HL-60/S4 treated with phorbol 12-myristate 13-acetate at 8.2 ng/mL for 4 days and 3 days (cell line): ENCODE results near the gene MAP1B.
"Not testable (repeated sequence)": the region's sequence is repeated elsewhere in the genome, so short reads cannot be mapped to it uniquely, and the experiment has no call there.

Experiments
- in situ Hi-C: fragments of 300-500 bp; cut with MboI; formaldehyde crosslinking; loops from 2 replicates; pipeline ENCODE4 v1.15.0; 2022; ENCODE audit warnings: low sequenced_read_pairs

MAP1B gene

GRCh38 chr5:72107131-72107900 lies at the start of gene MAP1B:
Gene MAP1B, plus strand, starts transcription at chr5:72107475. Its CDS starts 57 bp downstream, at chr5:72107532.
- in situ Hi-C loops = no loop called here

GRCh38 chr5:72057816-72058215 lies 49.5 kb upstream of the MAP1B start:
- in situ Hi-C loops = no loop called here

GRCh38 chr5:72063219-72063819 lies 44.0 kb upstream of the MAP1B start:
- in situ Hi-C loops = no loop called here

GRCh38 chr5:72064801-72065570 lies 42.3 kb upstream of the MAP1B start:
- in situ Hi-C loops = no loop called here

GRCh38 chr5:72065751-72066255 lies 41.5 kb upstream of the MAP1B start:
- in situ Hi-C loops = no loop called here

GRCh38 chr5:72066705-72067107 lies 40.6 kb upstream of the MAP1B start:
- in situ Hi-C loops = no loop called here

- in situ Hi-C loops = no loop called here
Measured at GRCh38 chr5:72067682-72068470, 39.4 kb upstream of the MAP1B start.

GRCh38 chr5:72070529-72070928 lies 36.7 kb upstream of the MAP1B start:
- in situ Hi-C loops = no loop called here

- in situ Hi-C loops = no loop called here
Measured at GRCh38 chr5:72071906-72072305, 35.4 kb upstream of the MAP1B start.

- in situ Hi-C loops = no loop called here
Measured at GRCh38 chr5:72074251-72074650, 33.0 kb upstream of the MAP1B start.

- in situ Hi-C loops = no loop called here
Measured at GRCh38 chr5:72075461-72075860, 31.8 kb upstream of the MAP1B start.

- in situ Hi-C loops = no loop called here
Measured at GRCh38 chr5:72076621-72077300, 30.5 kb upstream of the MAP1B start.

GRCh38 chr5:72077390-72077789 lies 29.9 kb upstream of the MAP1B start:
- in situ Hi-C loops = no loop called here

GRCh38 chr5:72079288-72079687 lies 28.0 kb upstream of the MAP1B start:
- in situ Hi-C loops = no loop called here

- in situ Hi-C loops = no loop called here
Measured at GRCh38 chr5:72082048-72082447, 25.2 kb upstream of the MAP1B start.

- in situ Hi-C loops = no loop called here
Measured at GRCh38 chr5:72084876-72085275, 22.4 kb upstream of the MAP1B start.

- in situ Hi-C loops = no loop called here
Measured at GRCh38 chr5:72085319-72085718, 22.0 kb upstream of the MAP1B start.

- in situ Hi-C loops = not testable (repeated sequence)
Measured at GRCh38 chr5:72089713-72090112, 17.6 kb upstream of the MAP1B start.

GRCh38 chr5:72092074-72092473 lies 15.2 kb upstream of the MAP1B start:
- in situ Hi-C loops = no loop called here

GRCh38 chr5:72093217-72093616 lies 14.1 kb upstream of the MAP1B start:
- in situ Hi-C loops = no loop called here
